GM19240 (cell line): Measurements from ENCODE around the gene PRR18.
A peak's percentile ranks its signal among the peaks of the same experiment; 100 is the strongest.

Experiments used
- DNase-seq: peaks from one replicate; pipeline ENCODE4 v3.0.0; 2011; ENCODE audit warnings: low spot score; ENCODE audit not compliant: insufficient read length

The PRR18 gene

GRCh38 chr6:166306378-166307081 lies 1.7 kb downstream of the PRR18 start:
- no peak for DNase-seq

- DNase-seq: no peak
Observed at GRCh38 chr6:166305562-166306117, 2.6 kb downstream of the PRR18 start.

- no peak for DNase-seq
Observed at GRCh38 chr6:166304106-166304505, 4.1 kb downstream of the PRR18 start.

- no peak for DNase-seq
Observed at GRCh38 chr6:166301611-166302529, 6.3 kb downstream of the PRR18 start.

- DNase-seq: no peak
Observed at GRCh38 chr6:166300357-166300987, 7.7 kb downstream of the PRR18 start.

GRCh38 chr6:166297606-166298005 lies 10.6 kb downstream of the PRR18 start:
- no peak for DNase-seq

GRCh38 chr6:166296035-166296883 lies 11.9 kb downstream of the PRR18 start:
- DNase-seq: no peak

- no peak for DNase-seq
Observed at GRCh38 chr6:166293731-166294584, 14.2 kb downstream of the PRR18 start.

- no peak for DNase-seq
Observed at GRCh38 chr6:166289207-166290060, 18.8 kb downstream of the PRR18 start.

GRCh38 chr6:166286839-166287271 lies 21.3 kb downstream of the PRR18 start:
- peak; percentile 48 for DNase-seq

- DNase-seq: no peak
Observed at GRCh38 chr6:166285233-166285632, 23.0 kb downstream of the PRR18 start.

GRCh38 chr6:166284640-166285039 lies 23.6 kb downstream of the PRR18 start:
- DNase-seq: no peak

GRCh38 chr6:166282394-166283032 lies 25.7 kb downstream of the PRR18 start:
- no peak for DNase-seq

GRCh38 chr6:166281104-166281503 lies 27.1 kb downstream of the PRR18 start:
- DNase-seq: no peak

- no peak for DNase-seq
Observed at GRCh38 chr6:166279393-166279679, 28.9 kb downstream of the PRR18 start.

- no peak for DNase-seq
Observed at GRCh38 chr6:166278579-166279392, 29.4 kb downstream of the PRR18 start.

- DNase-seq: no peak
Observed at GRCh38 chr6:166277892-166278578, 30.2 kb downstream of the PRR18 start.
